ENCODE data around the gene MXRA8. TPM values are rescaled to one million over a fixed set of nuclear protein-coding genes. Genes with fewer than 3 reads are reported as not detected.

The MXRA8 gene
- total and polyA plus RNA-seq, 2 donors (not counting 3 experiments of a cell fraction or from before 2014, with no cell fraction given) = 0.82 to 1.9 TPM

- dilution Hi-C loops (cut with MboI; ENCODE audit: extremely low pct_ligation_motif_present, low sequenced_read_pairs) (no loop called here), intact Hi-C loops (cut with micrococcal nuclease) (no loop called here)
- Histone ChIP-seq H3K4me3 (replicated peaks in 1 of 3; ENCODE audit: insufficient read depth in 1 of 3, low read depth in 1 of 3, low read length in 3 of 3) (no peak overlapping the region), H3K36me3 (ENCODE audit: control insufficient read depth in 2 of 2, extremely low read depth in 1 of 2, insufficient read depth in 2 of 2, low read length in 2 of 2) (no peaks in the 10 kb centered on the region), H3K79me2 (ENCODE audit: control insufficient read depth, insufficient read depth, low read length) (no peaks in the 10 kb centered on the region), H3K9ac (replicated peaks; ENCODE audit: extremely low read depth, insufficient read depth, low read length) (no peak overlapping the region), H3K27ac (ENCODE audit: insufficient read depth, low read depth, low read length) (no peak overlapping the region), H3K4me1 (ENCODE audit: control insufficient read depth, extremely low read depth, insufficient read depth, low read length) (no peaks in the 10 kb centered on the region), H4K20me1 (replicated peaks; ENCODE audit: control insufficient read depth, extremely low read depth, insufficient read depth, low read length) (no peaks in the 10 kb centered on the region), H2AFZ (ENCODE audit: low read depth, low read length) (no peak overlapping the region), H3K9me1 (replicated peaks; ENCODE audit: control insufficient read depth, extremely low read depth, insufficient read depth, low read length) (no peaks in the 10 kb centered on the region), H3K27me3 (ENCODE audit: control insufficient read depth in 2 of 2, insufficient read depth in 2 of 2, low read length in 2 of 2) (peaks cover 11 to 22% of the 10 kb centered on the region in 2 experiments), H3K9me3 (replicated peaks; ENCODE audit: control insufficient read depth, insufficient read depth, low read length) (no peaks in the 10 kb centered on the region), H3K4me2 (ENCODE audit: insufficient read depth, low read length) (no peak overlapping the region)
- TF ChIP-seq JUN (IDR thresholded peaks at IDR 0.05; ENCODE audit: borderline replicate concordance, insufficient read depth, insufficient read length, low read depth) = no peak
- no peak for TF ChIP-seq FOS (IDR thresholded peaks at IDR 0.05; ENCODE audit: borderline replicate concordance, insufficient read depth, low read length)
- no peak for TF ChIP-seq GATA2 (IDR thresholded peaks at IDR 0.05; ENCODE audit: insufficient read depth, insufficient read length, low read depth, low read length)
- no peak for TF ChIP-seq POLR2AphosphoS5 (IDR thresholded peaks at IDR 0.05; ENCODE audit: insufficient read depth, low read depth, low read length)
- TF ChIP-seq MYC (IDR thresholded peaks at IDR 0.05; ENCODE audit: low read depth, low read length) = no peak
- no TSS peak for BruUV-seq (replicated peaks)
- FAIRE-seq = no peak
- CTCF ChIA-PET = no interaction called here
- POLR2A ChIA-PET = no interaction called here
- DNase-seq (ENCODE audit: low read depth, low spot score) = no peak
Observed at GRCh38 chr1:1357871-1358432, 403 bp downstream of the MXRA8 start.

GRCh38 chr1:1356796-1357401 lies 1.5 kb downstream of the MXRA8 start:
- no TSS peak for BruUV-seq (replicated peaks)
- no peak overlapping the region for H3K27ac ChIP-seq (ENCODE audit: insufficient read depth, low read depth, low read length)
- ChIA-PET POLR2A (no interaction called here), CTCF (no interaction called here)
- H3K9me1 ChIP-seq (replicated peaks; ENCODE audit: control insufficient read depth, extremely low read depth, insufficient read depth, low read length) = no peaks in the 10 kb centered on the region
- H3K79me2 ChIP-seq (ENCODE audit: control insufficient read depth, insufficient read depth, low read length) = no peaks in the 10 kb centered on the region
- intact Hi-C loops (cut with micrococcal nuclease) = no loop called here
- dilution Hi-C loops (cut with MboI; ENCODE audit: extremely low pct_ligation_motif_present, low sequenced_read_pairs) = no loop called here
- DNase-seq (ENCODE audit: low read depth, low spot score) (no peak), FAIRE-seq (no peak)
- no peak overlapping the region for H3K4me2 ChIP-seq (ENCODE audit: insufficient read depth, low read length)
- no peaks in the 10 kb centered on the region for H4K20me1 ChIP-seq (replicated peaks; ENCODE audit: control insufficient read depth, extremely low read depth, insufficient read depth, low read length)
- no peaks in the 10 kb centered on the region for H3K36me3 ChIP-seq (ENCODE audit: control insufficient read depth in 2 of 2, extremely low read depth in 1 of 2, insufficient read depth in 2 of 2, low read length in 2 of 2)
- no peaks in the 10 kb centered on the region for H3K9me3 ChIP-seq (replicated peaks; ENCODE audit: control insufficient read depth, insufficient read depth, low read length)
- TF ChIP-seq FOS (IDR thresholded peaks at IDR 0.05; ENCODE audit: borderline replicate concordance, insufficient read depth, low read length) = no peak
- no peak for TF ChIP-seq POLR2AphosphoS5 (IDR thresholded peaks at IDR 0.05; ENCODE audit: insufficient read depth, low read depth, low read length)
- no peak for TF ChIP-seq EZH2 (IDR thresholded peaks at IDR 0.05; ENCODE audit: borderline replicate concordance, low read depth, low read length, severe bottlenecking)
- TF ChIP-seq GATA2 (IDR thresholded peaks at IDR 0.05; ENCODE audit: insufficient read depth, insufficient read length, low read depth, low read length) = no peak
- TF ChIP-seq CTCF (IDR thresholded peaks at IDR 0.05; ENCODE audit: extremely low read depth in 1 of 2, insufficient read depth in 1 of 2, low read depth in 1 of 2, low read length in 2 of 2) = no peak
- no peak for TF ChIP-seq JUN (IDR thresholded peaks at IDR 0.05; ENCODE audit: borderline replicate concordance, insufficient read depth, insufficient read length, low read depth)
- no peak for TF ChIP-seq POLR2A (IDR thresholded peaks at IDR 0.05; ENCODE audit: low read depth, low read length)
- no peak for TF ChIP-seq MAX (IDR thresholded peaks at IDR 0.05; ENCODE audit: insufficient read depth, insufficient read length)
- TF ChIP-seq MYC (IDR thresholded peaks at IDR 0.05; ENCODE audit: low read depth, low read length) = no peak
- H3K9ac ChIP-seq (replicated peaks; ENCODE audit: extremely low read depth, insufficient read depth, low read length) = no peak overlapping the region
- no peak overlapping the region for H3K4me3 ChIP-seq (replicated peaks in 1 of 3; ENCODE audit: insufficient read depth in 1 of 3, low read depth in 1 of 3, low read length in 3 of 3)
- peaks cover 11 to 23% of the 10 kb centered on the region in 2 experiments for H3K27me3 ChIP-seq (ENCODE audit: control insufficient read depth in 2 of 2, insufficient read depth in 2 of 2, low read length in 2 of 2)
- H2AFZ ChIP-seq (ENCODE audit: low read depth, low read length) = no peak overlapping the region
- no peaks in the 10 kb centered on the region for H3K4me1 ChIP-seq (ENCODE audit: control insufficient read depth, extremely low read depth, insufficient read depth, low read length)

Data from endothelial cell of umbilical vein (primary cell).